Vagina (tissue), 2 donors: Measurements from ENCODE around the gene USH2A.

Experiments
- POLR2A ChIP-seq, 2 donors: fragments of 450-650 bp; IDR thresholded peaks; one replicate each; pipeline ENCODE4 v1.6.1; 2017; ENCODE audit warnings: antibody characterized with exemption in 2 of 2, mild to moderate bottlenecking in 2 of 2, moderate library complexity in 2 of 2
- TF ChIP-seq, protein P1 (sequence below), 3 experiments: fragments of 450-650 bp in 2 of 3; fragments of 200-600 bp in 1 of 3; sonication (generic) in 1 of 3; IDR thresholded peaks; one replicate each; pipeline ENCODE4 v1.5.1; 2017 to 2019; ENCODE audit warnings: antibody characterized with exemption in 3 of 3, mild to moderate bottlenecking in 2 of 3, moderate library complexity in 2 of 3

DNA sequence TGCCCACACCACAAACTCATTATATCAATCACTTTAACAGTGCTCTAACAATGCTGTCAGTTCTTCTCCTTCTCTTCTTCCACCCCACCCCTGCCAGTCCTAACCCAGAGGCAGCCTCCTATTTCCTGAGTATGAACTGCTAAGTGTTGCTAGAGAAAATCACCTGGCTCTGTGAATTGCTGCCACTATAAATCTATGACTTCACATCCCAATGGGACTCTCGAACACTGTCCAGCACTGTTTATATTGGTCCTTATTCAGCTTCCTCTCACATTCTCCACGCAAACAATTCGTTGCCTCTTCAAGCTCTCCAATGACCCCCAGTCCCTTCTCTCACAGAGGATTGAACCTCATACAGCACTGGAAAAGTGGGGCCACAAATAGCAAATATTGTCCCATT, 27.0 kb upstream of the USH2A start:
- TF ChIP-seq, protein P1, sequence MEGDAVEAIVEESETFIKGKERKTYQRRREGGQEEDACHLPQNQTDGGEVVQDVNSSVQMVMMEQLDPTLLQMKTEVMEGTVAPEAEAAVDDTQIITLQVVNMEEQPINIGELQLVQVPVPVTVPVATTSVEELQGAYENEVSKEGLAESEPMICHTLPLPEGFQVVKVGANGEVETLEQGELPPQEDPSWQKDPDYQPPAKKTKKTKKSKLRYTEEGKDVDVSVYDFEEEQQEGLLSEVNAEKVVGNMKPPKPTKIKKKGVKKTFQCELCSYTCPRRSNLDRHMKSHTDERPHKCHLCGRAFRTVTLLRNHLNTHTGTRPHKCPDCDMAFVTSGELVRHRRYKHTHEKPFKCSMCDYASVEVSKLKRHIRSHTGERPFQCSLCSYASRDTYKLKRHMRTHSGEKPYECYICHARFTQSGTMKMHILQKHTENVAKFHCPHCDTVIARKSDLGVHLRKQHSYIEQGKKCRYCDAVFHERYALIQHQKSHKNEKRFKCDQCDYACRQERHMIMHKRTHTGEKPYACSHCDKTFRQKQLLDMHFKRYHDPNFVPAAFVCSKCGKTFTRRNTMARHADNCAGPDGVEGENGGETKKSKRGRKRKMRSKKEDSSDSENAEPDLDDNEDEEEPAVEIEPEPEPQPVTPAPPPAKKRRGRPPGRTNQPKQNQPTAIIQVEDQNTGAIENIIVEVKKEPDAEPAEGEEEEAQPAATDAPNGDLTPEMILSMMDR (IDR thresholded peaks at IDR 0.05): no peak
- no peak for TF ChIP-seq POLR2A (IDR thresholded peaks at IDR 0.05)
